Kidney capillary endothelial cell (primary cell): ENCODE results near the gene TMEM132E.
A peak's percentile ranks its signal among the peaks of the same experiment; 100 is the strongest.

Experiments
- DNase-seq: peaks from one replicate; pipeline ENCODE4 v3.0.0-alpha.2; 2018; ENCODE audit warnings: low spot score

Gene TMEM132E

GRCh38 chr17:34637041-34637547 lies 57.7 kb downstream of the TMEM132E start:
- DNase-seq: no peak

- peak; percentile 64 for DNase-seq
Measured at GRCh38 chr17:34637548-34638525, 58.5 kb downstream of the TMEM132E start.

- no peak for DNase-seq
Measured at GRCh38 chr17:34638526-34639260, 59.3 kb downstream of the TMEM132E start.

GRCh38 chr17:34639706-34640425 lies 60.5 kb downstream of the TMEM132E start:
- DNase-seq: no peak

- no peak for DNase-seq
Measured at GRCh38 chr17:34641368-34641767, 62.0 kb downstream of the TMEM132E start.

GRCh38 chr17:34644941-34645550 lies 65.7 kb downstream of the TMEM132E start:
- DNase-seq: no peak

- DNase-seq: no peak
Measured at GRCh38 chr17:34645594-34645993, 66.2 kb downstream of the TMEM132E start.

- no peak for DNase-seq
Measured at GRCh38 chr17:34647511-34647910, 68.1 kb downstream of the TMEM132E start.

GRCh38 chr17:34650051-34650750 lies 70.8 kb downstream of the TMEM132E start:
- DNase-seq: no peak

- no peak for DNase-seq
Measured at GRCh38 chr17:34651402-34651811, 72.0 kb downstream of the TMEM132E start.

- no peak for DNase-seq
Measured at GRCh38 chr17:34652021-34652555, 72.7 kb downstream of the TMEM132E start.

- DNase-seq: no peak
Measured at GRCh38 chr17:34653511-34653910, 74.1 kb downstream of the TMEM132E start.

- DNase-seq: no peak
Measured at GRCh38 chr17:34654276-34654880, 75.0 kb downstream of the TMEM132E start.

- no peak for DNase-seq
Measured at GRCh38 chr17:34654881-34655276, 75.5 kb downstream of the TMEM132E start.

GRCh38 chr17:34656801-34657200 lies 77.4 kb downstream of the TMEM132E start:
- no peak for DNase-seq

- DNase-seq: no peak
Measured at GRCh38 chr17:34658811-34659560, 79.6 kb downstream of the TMEM132E start.

GRCh38 chr17:34663714-34664113 lies 84.3 kb downstream of the TMEM132E start:
- no peak for DNase-seq

GRCh38 chr17:34665150-34665806 lies 85.9 kb downstream of the TMEM132E start:
- no peak for DNase-seq
